Panc1 (cell line): ENCODE measurements around the gene DPYSL5. TPM values are rescaled to one million over a fixed set of nuclear protein-coding genes. Genes with fewer than 3 reads are reported as not detected.

Experiments used
- ATAC-seq: fragments of 200-7000 bp; cut with Tn5 transposase; 2 replicates; pipeline ENCODE4 v1.9.1; 2020; ENCODE audit warnings: mild to moderate bottlenecking, moderate library complexity
- BruUV-seq: library from RNA; stranded (reverse); fragments of 400-500 nt; replicated peaks from 2 replicates; lab custom pipeline; 2021; lab: Mats Ljungman, UMichigan
- CTCF ChIA-PET: fragments of 300-600 bp; sonication (Branson Sonifier 250); formaldehyde crosslinking; loops from one replicate; lab custom pipeline; 2022; ENCODE audit warnings: antibody characterized with exemption; lab: Charles Lee
- POLR2A ChIA-PET: fragments of 300-600 bp; sonication (Branson Sonifier 250); formaldehyde crosslinking; loops from one replicate; lab custom pipeline; 2022; ENCODE audit warnings: antibody characterized with exemption; lab: Charles Lee
- DNase-seq: peaks from one replicate; pipeline ENCODE4 v3.0.0-alpha.2; 2010; ENCODE audit warnings: low read depth, low spot score
- H3K27ac ChIP-seq: 2 replicates; pipeline ENCODE4 v1.5.1; 2011; ENCODE audit warnings: mild to moderate bottlenecking, low read length, inconsistent platforms
- H3K27me3 ChIP-seq: fragments of 200-500 bp; sonication (Bioruptor generic); 2 replicates; pipeline ENCODE4 v1.6.0; 2014; ENCODE audit warnings: low read length, inconsistent platforms; ENCODE audit not compliant: control insufficient read depth, insufficient read depth
- H3K36me3 ChIP-seq: fragments of 200-500 bp; sonication (Bioruptor generic); 2 replicates; pipeline ENCODE4 v1.5.1; 2014; ENCODE audit warnings: inconsistent platforms, mild to moderate bottlenecking, low read length, moderate library complexity; ENCODE audit not compliant: control insufficient read depth, insufficient read depth
- H3K4me1 ChIP-seq: 2 replicates; pipeline ENCODE4 v1.5.1; 2011; ENCODE audit warnings: inconsistent platforms, mild to moderate bottlenecking, low read length, moderate library complexity; ENCODE audit not compliant: control insufficient read depth, insufficient read depth
- H3K4me3 ChIP-seq, 2 experiments: 2 replicates each; pipeline ENCODE4 v1.5.1; 2011 to 2012; ENCODE audit warnings: low read depth in 2 of 2, low read length in 2 of 2, mild to moderate bottlenecking in 2 of 2, inconsistent platforms in 1 of 2, moderate library complexity in 1 of 2
- H3K9me3 ChIP-seq: fragments of 200-500 bp; sonication (Bioruptor generic); 2 replicates; pipeline ENCODE4 v1.5.1; 2014; ENCODE audit warnings: low read depth, mild to moderate bottlenecking, inconsistent platforms, low read length, moderate library complexity; ENCODE audit not compliant: control insufficient read depth, insufficient read depth
- CTCF ChIP-seq: fragments of 450-650 bp; IDR thresholded peaks from 2 replicates; pipeline ENCODE4 v1.5.1; 2017; ENCODE audit warnings: mild to moderate bottlenecking
- POLR2AphosphoS5 ChIP-seq: IDR thresholded peaks from 2 replicates; pipeline ENCODE4 v1.6.1; 2012; ENCODE audit warnings: mild to moderate bottlenecking, low read depth, low read length, moderate library complexity
- REST ChIP-seq, 2 experiments: IDR thresholded peaks; 2 replicates each; pipeline ENCODE4 v1.6.1; 2011 to 2012; ENCODE audit warnings: low read depth in 2 of 2, control low read depth in 1 of 2, low read length in 1 of 2, mild to moderate bottlenecking in 1 of 2, moderate library complexity in 1 of 2; ENCODE audit not compliant: insufficient read depth in 1 of 2
- SIN3A ChIP-seq: IDR thresholded peaks from 2 replicates; pipeline ENCODE4 v1.6.1; 2012; ENCODE audit warnings: low read depth, mild to moderate bottlenecking, low read length, moderate library complexity, borderline replicate concordance; ENCODE audit not compliant: insufficient read depth
- TCF7L2 ChIP-seq: IDR thresholded peaks from 2 replicates; pipeline ENCODE4 v1.6.1; 2011; ENCODE audit warnings: mild to moderate bottlenecking, low read depth, low read length, inconsistent platforms
- in situ Hi-C: cut with HindIII; loops from 2 replicates; pipeline ENCODE4 v1.10.0; 2016; ENCODE audit warnings: low sequenced_read_pairs, low pct_unique_long_range_greater_than_20kb
- intact Hi-C: fragments of 100-400 bp; cut with micrococcal nuclease; formaldehyde crosslinking; loops from one replicate; pipeline ENCODE4 v1.10.0; 2022; ENCODE audit not compliant: unreplicated experiment
- total RNA-seq: library from RNA; stranded (reverse); gene quantifications from one replicate; pipeline ENCODE4 v1.2.1, GENCODE V29; 2021; ENCODE audit not compliant: unreplicated experiment

Gene DPYSL5
- total RNA-seq, 1 experiment from 2014 or later = 0.31 TPM

GRCh38 chr2:26970244-26970927, 122.5 kb downstream of the DPYSL5 start, which contains the start of gene MAPRE3:
MAPRE3 (plus strand) TSS chr2:26970637; CDS start chr2:27022219, 51,582 bp downstream.
- BruUV-seq = no TSS peak
- Histone ChIP-seq H3K27me3 (peaks cover 13% of the 10 kb centered on the region), H3K27ac (peak within 1 kb of the TSS; percentile 70), H3K4me3 (peak within 1 kb of the TSS; percentile 78 to 87), H3K36me3 (no peaks in the 10 kb centered on the region), H3K4me1 (peaks cover 12% of the 10 kb centered on the region), H3K9me3 (no peaks in the 10 kb centered on the region)
- CTCF ChIA-PET = no interaction called here
- POLR2A ChIA-PET = no interaction called here
- DNase-seq (peak; percentile 39), ATAC-seq (peak; percentile 96)
- intact Hi-C loops = no loop called here
- in situ Hi-C loops = no loop called here
- no peak for TF ChIP-seq TCF7L2
- no peak for TF ChIP-seq REST (IDR thresholded peaks at IDR 0.05; ENCODE audit: insufficient read depth in 1 of 2, low read depth in 2 of 2, low read length in 1 of 2)
- TF ChIP-seq POLR2AphosphoS5 = no peak
- no peak for TF ChIP-seq CTCF
- TF ChIP-seq SIN3A = peak; percentile 55; the same call in 1 of the 2 replicates

- Histone ChIP-seq H3K27ac (peak overlapping the region; percentile 70), H3K9me3 (no peaks in the 10 kb centered on the region), H3K4me3 (peak overlapping the region; percentile 78 to 87), H3K27me3 (peaks cover 13% of the 10 kb centered on the region), H3K36me3 (no peaks in the 10 kb centered on the region), H3K4me1 (peaks cover 12% of the 10 kb centered on the region)
- TF ChIP-seq CTCF = no peak
- TF ChIP-seq REST (IDR thresholded peaks at IDR 0.05; ENCODE audit: insufficient read depth in 1 of 2, low read depth in 2 of 2, low read length in 1 of 2) = no peak
- TF ChIP-seq POLR2AphosphoS5 = no peak
- TF ChIP-seq SIN3A = no peak
- TF ChIP-seq TCF7L2 = no peak
- BruUV-seq = no TSS peak
- in situ Hi-C loops = no loop called here
- CTCF ChIA-PET = interaction anchor here (0.6 to 1.3 kb wide), 3 partner anchors 9 to 199 kb away, joined by 6 read pairs; partner anchors contain the start of gene TMEM214
- DNase-seq = no peak
- intact Hi-C loops = no loop called here
- POLR2A ChIA-PET = interaction anchor here (0.6 kb wide), 1 partner anchor 261 kb away, joined by 3 read pairs; no protein-coding TSS in a partner anchor
- peak; percentile 64 for ATAC-seq
Measured at GRCh38 chr2:26970928-26971627, 123.1 kb downstream of the DPYSL5 start.
